Muscle layer of colon (tissue), 2 donors: ENCODE measurements around the gene LSM2.

ENCODE experiments used
- H3K27ac ChIP-seq: one replicate; pipeline ENCODE4 v1.7.0; 2013; ENCODE audit warnings: low read depth, mild to moderate bottlenecking, low read length, moderate library complexity
- H3K27me3 ChIP-seq, 2 donors: one replicate each; pipeline ENCODE4 v1.7.0; 2013; ENCODE audit warnings: low read length in 2 of 2, mild to moderate bottlenecking in 2 of 2; ENCODE audit not compliant: insufficient read depth in 2 of 2, control insufficient read depth in 1 of 2
- H3K36me3 ChIP-seq: one replicate; pipeline ENCODE4 v1.7.0; 2013; ENCODE audit warnings: mild to moderate bottlenecking, low read length; ENCODE audit not compliant: insufficient read depth
- H3K4me1 ChIP-seq: one replicate; pipeline ENCODE4 v1.7.0; 2013; ENCODE audit warnings: mild to moderate bottlenecking, low read length; ENCODE audit not compliant: insufficient read depth
- H3K4me3 ChIP-seq, 2 donors: one replicate each; pipeline ENCODE4 v1.7.0; 2013; ENCODE audit warnings: low read length in 2 of 2, low read depth in 1 of 2, mild to moderate bottlenecking in 1 of 2, moderate library complexity in 1 of 2
- H3K9ac ChIP-seq: one replicate; pipeline ENCODE4 v1.7.0; 2013; ENCODE audit warnings: low read length
- H3K9me3 ChIP-seq: one replicate; pipeline ENCODE4 v1.7.0; 2013; ENCODE audit warnings: mild to moderate bottlenecking, low read length
- donor health status: abdominal sarcoma.
- donor health status: Adenocarcinoma of cecum.

Gene LSM2

GRCh38 chr6:31837369-31838113, 30.8 kb upstream of the LSM2 start:
- peaks cover 37% of the 10 kb centered on the region for H3K4me1 ChIP-seq
- peaks cover 40% of the 10 kb centered on the region for H3K36me3 ChIP-seq
- peak overlapping the region; percentile 12 for H3K27ac ChIP-seq

GRCh38 chr6:31836474-31837368, 30.0 kb upstream of the LSM2 start:
- H3K27ac ChIP-seq = peak overlapping the region; percentile 12
- H3K36me3 ChIP-seq = peaks cover 40% of the 10 kb centered on the region
- no peaks in the 10 kb centered on the region for H3K27me3 ChIP-seq
- peak overlapping the region; percentile 11 to 95 for H3K4me3 ChIP-seq
- H3K9ac ChIP-seq = peak overlapping the region; percentile 89
- no peaks in the 10 kb centered on the region for H3K9me3 ChIP-seq
- H3K4me1 ChIP-seq = peaks cover 37% of the 10 kb centered on the region

More at GRCh38 chr6:31837369-31838113, 30.8 kb upstream of the LSM2 start:
- Histone ChIP-seq H3K9ac (no peak overlapping the region), H3K27me3 (no peaks in the 10 kb centered on the region), H3K4me3 (no peak overlapping the region), H3K9me3 (no peaks in the 10 kb centered on the region)

- no peaks in the 10 kb centered on the region for H3K9me3 ChIP-seq
- H3K9ac ChIP-seq = peak overlapping the region; percentile 89
- peak overlapping the region in 1 of 2 donors; percentile 95 for H3K4me3 ChIP-seq
- no peaks in the 10 kb centered on the region for H3K27me3 ChIP-seq
- peaks cover 42% of the 10 kb centered on the region for H3K4me1 ChIP-seq
- H3K27ac ChIP-seq = peak overlapping the region; percentile 12
- peaks cover 39% of the 10 kb centered on the region for H3K36me3 ChIP-seq
Measured at GRCh38 chr6:31836047-31836473, 29.3 kb upstream of the LSM2 start.

- peaks cover 46% of the 10 kb centered on the region for H3K4me1 ChIP-seq
Measured at GRCh38 chr6:31834367-31835250, 27.8 kb upstream of the LSM2 start.

GRCh38 chr6:31831350-31832215, 24.8 kb upstream of the LSM2 start:
- H3K4me1 ChIP-seq = peaks cover 30% of the 10 kb centered on the region
- no peaks in the 10 kb centered on the region for H3K36me3 ChIP-seq
- H3K27me3 ChIP-seq = no peaks in the 10 kb centered on the region
- peak overlapping the region; percentile 85 for H3K27ac ChIP-seq
- peak overlapping the region; percentile 82 for H3K9ac ChIP-seq
- peak overlapping the region; percentile 71 to 80 for H3K4me3 ChIP-seq
- H3K9me3 ChIP-seq = no peaks in the 10 kb centered on the region

More at GRCh38 chr6:31834367-31835250, 27.8 kb upstream of the LSM2 start:
- Histone ChIP-seq H3K36me3 (peaks cover 25% of the 10 kb centered on the region), H3K4me3 (peak overlapping the region; percentile 83 to 95), H3K9ac (peak overlapping the region; percentile 89), H3K27ac (peak overlapping the region; percentile 98), H3K9me3 (no peaks in the 10 kb centered on the region), H3K27me3 (no peaks in the 10 kb centered on the region)

GRCh38 chr6:31830886-31831335, 24.1 kb upstream of the LSM2 start:
- H3K9ac ChIP-seq = peak overlapping the region; percentile 82
- H3K4me1 ChIP-seq = peaks cover 30% of the 10 kb centered on the region
- H3K36me3 ChIP-seq = no peaks in the 10 kb centered on the region
- no peaks in the 10 kb centered on the region for H3K27me3 ChIP-seq
- peak overlapping the region; percentile 71 to 80 for H3K4me3 ChIP-seq
- H3K9me3 ChIP-seq = no peaks in the 10 kb centered on the region
- H3K27ac ChIP-seq = peak overlapping the region; percentile 85

GRCh38 chr6:31829633-31830283, 23.0 kb upstream of the LSM2 start:
- Histone ChIP-seq H3K9me3 (no peaks in the 10 kb centered on the region), H3K4me1 (peaks cover 33% of the 10 kb centered on the region), H3K4me3 (peak overlapping the region; percentile 71 to 80), H3K27me3 (no peaks in the 10 kb centered on the region), H3K27ac (peak overlapping the region; percentile 85), H3K9ac (peak overlapping the region; percentile 82), H3K36me3 (no peaks in the 10 kb centered on the region)

GRCh38 chr6:31827286-31828079, 20.7 kb upstream of the LSM2 start, which contains the start of gene HSPA1B:
Gene HSPA1B, plus strand, starts transcription at chr6:31827738. Its CDS starts 213 bp downstream, at chr6:31827951.
- H3K36me3 ChIP-seq = no peaks in the 10 kb centered on the region
- no peaks in the 10 kb centered on the region for H3K9me3 ChIP-seq
- H3K4me1 ChIP-seq = peaks cover 29% of the 10 kb centered on the region
- peak within 1 kb of the TSS; percentile 89 for H3K9ac ChIP-seq
- peak within 1 kb of the TSS; percentile 62 to 73 for H3K4me3 ChIP-seq
- peak within 1 kb of the TSS; percentile 78 for H3K27ac ChIP-seq
- H3K27me3 ChIP-seq = no peaks in the 10 kb centered on the region

- Histone ChIP-seq H3K9me3 (no peaks in the 10 kb centered on the region), H3K4me1 (peaks cover 29% of the 10 kb centered on the region), H3K27me3 (no peaks in the 10 kb centered on the region), H3K27ac (peak overlapping the region; percentile 78), H3K9ac (peak overlapping the region; percentile 89), H3K4me3 (peak overlapping the region; percentile 5 to 62), H3K36me3 (no peaks in the 10 kb centered on the region)
Measured at GRCh38 chr6:31826793-31827285, 20.1 kb upstream of the LSM2 start.
